GM21360 (cell line): ENCODE data around the gene STK17B.

Experiments
- ATAC-seq: cut with Tn5 transposase; IDR thresholded peaks from one replicate; pipeline ENCODE4 v1.9.1; 2021; ENCODE audit warnings: mild to moderate bottlenecking, moderate library complexity; ENCODE audit not compliant: unreplicated experiment

STK17B gene

DNA sequence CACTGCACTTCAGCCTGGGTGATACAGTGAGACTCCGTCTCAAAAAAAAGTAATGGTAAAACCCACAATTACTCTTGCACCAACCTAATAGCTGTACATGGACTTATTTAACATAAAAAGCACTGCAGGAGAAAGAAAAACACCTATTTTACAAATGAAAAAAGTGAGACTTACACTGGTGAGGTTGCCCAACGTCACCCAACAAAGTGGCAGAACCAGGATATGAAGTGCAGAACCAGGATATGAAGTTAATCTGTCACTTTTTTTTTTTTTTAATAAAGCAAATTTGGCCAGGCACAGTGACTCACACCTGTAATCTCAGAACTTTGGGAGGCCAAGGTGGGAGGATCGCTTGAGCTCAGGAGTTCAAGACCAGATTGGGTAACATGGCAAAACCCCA is 13.5 kb upstream of the STK17B start:
- ATAC-seq, result no peak

DNA sequence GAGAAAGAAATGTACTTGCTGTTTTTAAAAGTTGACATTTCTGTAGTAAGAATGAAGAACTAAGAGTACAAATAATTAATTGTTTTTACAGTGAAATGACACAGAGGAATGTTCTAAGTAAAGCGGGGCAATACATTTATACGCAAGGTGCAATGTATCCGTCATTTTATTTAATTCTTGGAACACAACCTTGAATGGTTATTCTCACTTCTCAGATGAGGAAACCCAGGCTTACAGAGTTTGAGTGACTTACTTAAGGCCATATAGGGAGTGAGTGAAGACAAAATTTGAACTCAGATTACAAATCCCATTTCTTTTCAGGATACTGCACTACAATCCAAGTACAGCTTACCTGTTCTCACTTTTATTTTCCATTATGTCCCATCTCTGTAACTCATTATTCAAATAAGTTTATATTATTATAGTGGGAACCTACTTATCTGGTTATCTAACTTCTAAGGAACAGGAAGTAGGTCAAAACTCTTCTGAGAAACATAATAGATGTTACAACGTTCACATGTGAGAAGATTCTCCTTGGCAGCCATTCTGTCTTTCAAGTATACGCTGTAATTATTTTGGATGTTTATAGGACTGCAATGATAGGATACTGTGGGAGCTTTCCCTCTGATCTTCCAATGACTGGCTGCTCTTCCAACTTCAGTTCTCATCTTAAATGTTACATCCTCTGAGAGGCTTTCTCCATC is 12.3 kb upstream of the STK17B start:
- no peak for ATAC-seq

GRCh38 chr2:196183172-196183473 is 11.7 kb upstream of the STK17B start:
- ATAC-seq, result no peak

DNA sequence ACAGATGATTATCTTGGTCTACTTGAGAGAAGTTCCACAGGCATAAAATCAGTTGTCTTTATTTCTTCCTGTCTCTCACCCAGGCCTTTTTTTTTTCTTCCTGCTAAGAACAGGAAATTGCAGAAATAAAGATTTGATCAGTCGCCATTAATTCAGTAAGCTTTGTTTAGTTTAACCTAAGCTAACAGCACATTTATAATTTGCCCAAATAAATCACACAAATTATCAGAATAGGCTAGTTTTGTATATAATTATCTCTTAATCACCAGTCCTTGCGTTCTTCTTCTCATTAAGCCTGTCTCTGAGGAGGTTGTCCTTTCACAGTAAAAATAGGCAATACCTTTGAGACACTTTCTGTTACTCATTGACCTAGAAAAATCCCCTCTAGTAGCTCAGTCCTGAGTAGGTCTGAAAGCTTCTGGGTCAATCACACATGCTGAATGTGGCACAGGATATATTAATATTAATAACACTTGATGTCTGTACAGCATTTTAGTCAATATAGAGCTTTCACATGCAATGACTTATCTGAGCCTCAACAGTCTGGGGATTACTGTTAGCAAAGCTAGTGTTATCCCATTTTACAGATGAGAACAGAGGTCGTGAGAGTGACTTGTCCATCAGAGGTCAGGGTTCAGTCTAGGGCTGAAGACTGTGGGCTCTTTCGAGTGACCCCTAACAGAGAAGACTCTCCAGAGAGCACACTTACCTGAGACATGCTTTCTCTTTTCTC is 11.2 kb upstream of the STK17B start:
- peak; percentile 67 for ATAC-seq

- no peak for ATAC-seq
Measured at GRCh38 chr2:196181484-196181883, 10.1 kb upstream of the STK17B start.

DNA sequence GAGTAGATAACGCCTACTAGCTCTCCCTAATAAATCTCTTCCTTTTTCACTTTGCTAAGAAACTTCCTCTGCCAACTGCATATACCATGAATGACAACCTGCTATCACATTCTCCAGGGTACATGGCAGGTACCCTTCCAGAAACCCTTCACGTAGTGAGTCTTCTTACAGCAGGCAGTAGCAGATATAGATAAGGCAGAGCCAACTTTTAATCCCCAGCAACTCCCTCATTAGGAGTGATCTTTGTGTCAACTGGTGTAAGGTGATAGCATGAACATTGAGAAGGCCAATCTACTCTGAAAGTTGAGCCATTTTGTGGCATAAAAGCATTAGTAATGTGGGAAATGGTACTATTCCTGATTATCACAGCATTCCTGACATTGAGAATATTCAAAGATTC is 5.7 kb upstream of the STK17B start:
- no peak for ATAC-seq

- peak; percentile 56 for ATAC-seq
Measured at GRCh38 chr2:196176142-196176738, 4.9 kb upstream of the STK17B start.

DNA sequence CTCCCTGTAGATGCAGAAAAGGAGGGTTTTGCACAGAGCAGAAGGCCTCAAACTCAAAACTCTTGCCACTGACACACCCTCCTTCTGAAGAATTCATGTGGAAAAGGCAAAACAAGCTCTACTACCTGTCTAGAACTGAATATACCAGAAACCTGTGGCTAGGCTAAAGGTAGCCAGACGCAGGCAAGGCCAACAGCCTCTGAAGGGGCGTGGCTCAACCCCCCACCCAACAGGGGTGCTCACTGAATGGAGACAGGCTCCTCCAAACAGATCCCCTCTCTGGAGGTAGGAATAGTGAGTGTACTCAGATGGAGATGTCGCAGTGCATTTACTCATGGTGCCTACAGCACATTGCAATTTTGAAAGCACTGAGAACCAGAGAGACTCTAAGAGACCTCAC is 3.0 kb upstream of the STK17B start:
- ATAC-seq, result no peak

DNA sequence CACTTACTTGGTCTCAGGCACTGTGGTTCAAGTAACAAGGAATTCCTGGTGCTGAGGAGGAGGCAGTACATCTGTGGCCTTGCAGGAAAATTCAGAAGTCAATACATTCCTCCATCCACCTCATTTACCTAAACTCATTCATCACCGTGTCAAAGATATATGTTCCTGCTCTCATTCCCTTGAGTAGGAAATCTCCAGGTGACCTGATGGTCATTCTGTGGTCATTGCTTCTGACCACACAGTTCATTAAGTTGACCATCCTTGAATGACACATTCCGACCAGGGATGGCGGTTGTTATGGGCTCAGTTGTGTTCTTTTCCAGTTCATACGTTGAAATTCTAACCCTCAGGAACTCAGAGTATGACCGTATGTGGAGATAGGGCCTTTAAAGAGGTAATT is 2.1 kb upstream of the STK17B start:
- no peak for ATAC-seq

GRCh38 chr2:196172951-196173350 is 1.6 kb upstream of the STK17B start:
- ATAC-seq, result no peak

DNA sequence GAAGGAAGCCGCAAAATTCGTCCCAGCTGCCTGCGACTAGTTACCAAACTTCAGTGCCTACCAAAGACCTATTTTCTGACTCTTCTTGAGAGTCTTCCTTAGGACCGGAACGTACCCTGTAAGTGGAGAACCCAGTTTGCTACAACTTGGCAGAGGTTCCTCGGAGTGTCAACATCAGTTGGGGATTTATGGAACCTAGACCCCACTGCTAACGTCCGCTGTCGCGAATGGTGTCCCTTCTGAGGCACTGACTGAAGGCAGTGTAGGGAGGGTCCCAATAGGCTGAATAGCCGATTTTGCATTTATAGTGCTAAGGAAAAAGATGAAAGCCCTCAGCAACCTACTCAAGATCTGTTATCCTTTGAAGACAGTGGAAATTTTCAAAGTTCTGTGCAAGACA is 568 bp upstream of the STK17B start:
- no peak for ATAC-seq

DNA sequence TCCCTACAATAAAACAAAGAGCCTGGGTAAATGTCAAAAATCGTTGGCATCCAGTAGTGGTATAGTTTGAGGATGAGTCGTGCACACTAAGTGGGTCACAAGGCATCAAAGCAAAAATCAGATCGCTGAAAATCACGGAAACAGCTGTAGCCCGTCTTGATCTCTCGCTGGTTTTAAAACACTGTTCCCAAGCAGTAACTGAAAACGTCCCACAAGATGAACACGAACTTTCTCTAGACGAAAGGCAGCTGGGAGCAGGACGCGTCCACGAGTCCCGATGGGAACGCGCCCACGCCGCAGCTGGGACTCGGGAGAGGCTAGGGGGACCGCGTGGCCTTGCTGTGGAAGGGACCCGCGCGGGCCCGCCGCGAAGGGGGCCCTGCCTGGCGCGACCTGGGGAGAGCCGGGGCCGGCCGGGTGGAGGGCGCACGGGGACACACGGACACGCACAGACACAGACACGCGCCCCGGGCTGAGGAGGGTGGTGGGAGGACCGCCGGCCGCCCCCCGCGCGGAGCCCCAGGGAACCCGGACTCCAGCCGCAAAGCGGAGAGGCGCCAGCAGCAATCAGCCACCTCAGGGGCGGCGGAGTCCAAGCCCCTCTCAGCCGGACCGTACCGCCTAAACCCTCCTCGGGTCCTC is 651 bp downstream of the STK17B start:
- ATAC-seq, result peak; percentile 6

GRCh38 chr2:196170213-196170605 is 1.2 kb downstream of the STK17B start:
- ATAC-seq, result no peak

- no peak for ATAC-seq
Measured at GRCh38 chr2:196169516-196169915, 1.9 kb downstream of the STK17B start.

GRCh38 chr2:196168181-196168580 is 3.2 kb downstream of the STK17B start:
- no peak for ATAC-seq

GRCh38 chr2:196167666-196168065 is 3.7 kb downstream of the STK17B start:
- no peak for ATAC-seq

GRCh38 chr2:196166876-196167275 is 4.5 kb downstream of the STK17B start:
- ATAC-seq, result no peak

DNA sequence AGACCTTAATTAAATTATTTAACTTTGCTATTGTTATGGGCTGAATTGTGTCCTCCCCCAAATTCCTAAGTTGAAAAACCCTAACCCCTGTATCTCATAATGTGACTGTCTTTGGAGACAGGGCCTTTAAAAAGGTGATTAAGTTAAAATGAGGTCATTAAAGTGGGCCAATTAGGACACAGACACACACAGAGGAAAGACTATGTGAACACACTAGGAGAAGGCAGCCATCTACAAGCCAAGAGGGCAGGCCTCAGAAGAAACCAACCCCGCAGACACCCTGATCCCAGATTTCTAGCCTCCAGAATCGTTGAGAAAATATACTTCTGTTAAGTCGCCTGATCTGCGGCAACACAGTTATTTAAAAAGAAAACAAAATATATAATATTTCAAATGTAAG is 6.4 kb downstream of the STK17B start:
- ATAC-seq, result no peak

GRCh38 chr2:196163285-196163684 is 8.1 kb downstream of the STK17B start:
- ATAC-seq, result no peak

DNA sequence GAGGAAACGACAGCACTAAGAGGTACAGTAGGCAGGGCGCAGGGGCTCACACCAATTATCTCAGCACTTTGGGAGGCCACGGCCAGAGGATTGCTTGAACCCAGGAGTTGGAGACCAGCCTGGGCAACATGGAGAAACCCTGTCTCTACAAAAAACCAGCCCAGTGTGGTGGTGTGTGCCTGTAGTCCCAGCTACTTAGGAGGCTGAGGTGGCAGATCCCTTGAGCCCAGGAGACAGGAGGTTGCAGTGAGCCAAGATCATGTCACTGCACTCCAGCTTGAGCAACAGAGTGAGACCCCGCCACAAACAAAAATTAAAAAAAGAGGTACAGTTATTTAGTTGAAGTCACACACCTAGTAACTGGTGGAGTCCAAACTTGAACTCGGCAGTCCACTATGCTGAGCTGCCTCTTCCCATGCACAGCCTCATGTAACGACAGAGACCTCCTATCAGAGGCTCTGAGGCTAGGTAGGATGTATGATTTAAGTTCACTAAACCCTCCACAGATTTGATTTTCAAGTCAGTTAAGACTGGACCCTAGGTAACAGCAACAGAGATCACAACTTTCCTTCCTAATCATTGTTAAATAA is 8.7 kb downstream of the STK17B start:
- ATAC-seq, result no peak

DNA sequence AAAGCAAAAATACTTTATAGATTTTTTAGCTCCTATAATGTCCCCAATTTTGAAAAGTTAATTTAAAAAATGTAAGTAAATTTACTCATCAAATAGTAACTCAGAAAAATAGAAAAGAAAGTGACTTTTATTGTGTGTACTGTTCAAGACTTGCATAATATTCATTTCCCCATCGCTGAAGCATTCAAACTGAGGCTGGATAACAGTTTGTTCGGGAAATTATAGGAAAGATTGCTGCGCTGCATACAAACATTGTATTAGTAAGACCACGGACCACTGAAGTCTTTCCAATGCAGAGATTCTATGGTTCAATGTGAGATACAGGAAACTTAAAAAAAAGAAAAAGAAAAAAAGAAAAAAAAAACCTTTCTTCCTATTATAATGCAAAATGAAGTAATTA is 10.4 kb downstream of the STK17B start:
- no peak for ATAC-seq

DNA sequence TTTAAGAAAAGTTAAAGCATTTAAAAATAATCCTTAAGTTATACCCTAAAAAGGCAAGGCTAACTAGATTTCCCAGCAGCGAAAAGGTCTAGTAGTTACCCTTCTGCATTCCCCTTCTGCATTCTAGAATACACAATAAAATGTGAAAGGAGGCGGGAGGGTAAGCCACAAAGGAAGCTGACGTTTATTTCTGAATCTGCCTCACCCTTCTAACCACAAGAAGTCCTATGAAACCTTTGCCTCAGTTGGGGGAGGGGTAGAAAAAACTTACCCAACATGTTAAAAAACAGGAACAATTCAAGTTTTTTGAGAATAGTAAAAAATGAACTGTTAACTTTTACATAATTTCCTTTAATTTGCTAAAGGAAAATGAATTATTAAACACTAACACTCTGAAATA is 11.3 kb downstream of the STK17B start:
- peak; percentile 76 for ATAC-seq
